Measurements from ENCODE around the gene ROBO4.

Gene ROBO4

DNA sequence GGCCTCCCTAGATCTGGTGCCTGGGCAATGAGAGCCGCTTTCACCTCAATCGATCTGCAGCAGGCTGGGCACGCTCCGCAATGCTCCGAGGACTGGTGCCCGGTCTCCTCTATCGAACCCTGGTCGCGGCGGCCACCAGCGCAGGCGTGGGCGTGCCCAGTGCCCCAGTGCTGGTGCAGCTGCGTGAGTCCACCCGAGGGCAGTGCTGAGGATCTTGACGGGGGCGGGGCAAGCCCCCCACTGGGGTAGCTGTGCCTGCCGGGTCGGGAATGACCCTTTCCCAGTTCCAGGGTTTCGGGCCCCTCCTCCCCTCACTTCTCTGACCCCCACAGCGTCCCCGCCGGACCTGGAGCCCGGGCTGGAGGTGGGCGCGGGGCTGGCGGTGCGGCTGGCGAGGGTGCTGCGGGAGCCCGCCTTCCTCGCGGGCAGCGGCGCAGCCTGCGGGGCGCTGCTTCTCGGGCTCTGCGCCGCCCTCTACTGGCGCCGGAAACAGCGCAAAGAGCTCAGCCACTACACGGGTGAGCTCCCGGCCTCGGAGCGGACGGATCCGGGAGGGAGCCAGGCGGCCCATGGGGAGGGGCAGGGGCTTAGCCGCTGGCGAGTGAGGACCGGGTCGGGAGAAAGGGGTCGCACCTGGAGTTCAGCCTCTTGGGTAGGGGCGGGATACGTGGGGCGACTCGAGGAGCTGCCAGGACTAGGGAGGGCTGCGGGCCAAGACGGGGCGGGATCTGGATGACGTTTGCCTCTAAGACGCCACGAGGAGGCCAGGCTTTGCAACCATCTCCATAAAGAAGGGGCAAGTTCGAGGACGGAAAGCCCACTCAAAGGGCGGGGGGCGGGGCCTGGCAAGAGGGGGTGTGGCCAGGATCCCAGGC, 21.5 kb downstream of the ROBO4 start:
- POLR2A ChIA-PET = interaction anchor here (0.6 to 1.3 kb wide), 5 partner anchors 11 to 77 kb away, joined by 3 to 5 read pairs (median 3); no protein-coding TSS in a partner anchor
- peaks cover 0 to 53% (median 42%) of the 10 kb centered on the region in 4 experiments for H3K4me1 ChIP-seq (ENCODE audit: control extremely low read depth in 1 of 4, control insufficient read depth in 4 of 4, insufficient read depth in 4 of 4, low read length in 3 of 4)

DNA sequence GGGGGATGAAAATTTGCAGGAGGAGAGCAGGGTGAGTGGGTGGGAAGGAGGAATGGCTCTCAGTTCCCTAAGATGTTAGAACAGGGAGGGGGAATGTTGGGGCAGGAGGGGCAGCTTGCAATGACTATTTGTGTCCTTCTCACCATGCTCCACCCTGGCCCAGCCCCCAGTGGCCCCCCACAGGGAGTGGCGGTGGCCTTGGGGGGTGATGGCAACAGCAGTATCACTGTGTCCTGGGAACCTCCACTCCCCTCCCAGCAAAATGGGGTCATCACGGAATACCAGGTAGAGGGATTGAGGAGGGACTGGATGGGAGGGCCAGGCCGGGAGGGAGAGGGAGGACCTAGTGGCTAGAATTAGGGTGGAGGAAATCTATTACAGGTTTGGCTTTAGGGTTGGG, 22.3 kb downstream of the ROBO4 start:
- H3K9me3 ChIP-seq (ENCODE audit: control extremely low read depth in 1 of 5, control insufficient read depth in 4 of 5, insufficient read depth in 2 of 5, low read depth in 1 of 5, low read length in 4 of 5) = no peaks in the 10 kb centered on the region
- H3K4me1 ChIP-seq (ENCODE audit: control extremely low read depth in 1 of 4, control insufficient read depth in 4 of 4, insufficient read depth in 4 of 4, low read length in 3 of 4) = peaks cover 0 to 45% (median 36%) of the 10 kb centered on the region in 4 experiments
- H3K27ac ChIP-seq (ENCODE audit: insufficient read depth in 1 of 2, low read depth in 1 of 2, low read length in 2 of 2, poor library complexity in 1 of 2, severe bottlenecking in 2 of 2) = no peak overlapping the region
- peak overlapping the region in 3 of 7 experiments; percentile 74 to 89 (median 80) for H3K4me3 ChIP-seq (ENCODE audit: control insufficient read depth in 1 of 7, extremely low read depth in 1 of 7, insufficient read depth in 4 of 7, low read depth in 2 of 7, low read length in 6 of 7)
- peaks cover 0 to under 1% (median 0%) of the 10 kb centered on the region in 4 experiments for H3K36me3 ChIP-seq (ENCODE audit: control insufficient read depth in 4 of 4, insufficient read depth in 4 of 4, low read length in 3 of 4)
- ChIA-PET CTCF (interaction anchor here (1.4 to 2.2 kb wide), 6 partner anchors 9 to 209 kb away, joined by 5 to 19 read pairs (median 12); partner anchors contain the start of genes ROBO3 and ROBO4), POLR2A (interaction anchor here (1.2 to 1.3 kb wide), 2 partner anchors 17 to 78 kb away, joined by 3 to 5 read pairs; no protein-coding TSS in a partner anchor)
- peaks cover 0 to 51% (median 34%) of the 10 kb centered on the region in 5 experiments for H3K27me3 ChIP-seq (replicated peaks in 2 of 5; ENCODE audit: control insufficient read depth in 4 of 5, insufficient read depth in 5 of 5, low read length in 4 of 5)
- DNase-seq = no peak
- 83% methylated on average over 1 of the region's 3 CpGs for WGBS (ENCODE audit: insufficient coverage)

More for the DNA sequence above, 21.5 kb downstream of the ROBO4 start:
- Histone ChIP-seq H3K36me3 (ENCODE audit: control insufficient read depth in 4 of 4, insufficient read depth in 4 of 4, low read length in 3 of 4) (peaks cover 0 to 4% (median 0%) of the 10 kb centered on the region in 4 experiments), H3K4me3 (ENCODE audit: control insufficient read depth in 1 of 7, extremely low read depth in 1 of 7, insufficient read depth in 4 of 7, low read depth in 2 of 7, low read length in 6 of 7) (peak overlapping the region; percentile 40 to 89 (median 72)), H3K27me3 (replicated peaks in 2 of 5; ENCODE audit: control insufficient read depth in 4 of 5, insufficient read depth in 5 of 5, low read length in 4 of 5) (peaks cover 0 to 44% (median 28%) of the 10 kb centered on the region in 5 experiments), H3K9me3 (ENCODE audit: control extremely low read depth in 1 of 5, control insufficient read depth in 4 of 5, insufficient read depth in 2 of 5, low read depth in 1 of 5, low read length in 4 of 5) (no peaks in the 10 kb centered on the region), H3K27ac (ENCODE audit: insufficient read depth in 1 of 2, low read depth in 1 of 2, low read length in 2 of 2, poor library complexity in 1 of 2, severe bottlenecking in 2 of 2) (peak overlapping the region in 1 of 2 experiments; percentile 75)
- under 1% methylated on average over 65 of the region's 69 CpGs for WGBS (ENCODE audit: insufficient coverage)
- peak; percentile 95 to 98 (median 98) for DNase-seq
- CTCF ChIA-PET = interaction anchor here (0.5 to 2.2 kb wide), 17 partner anchors 8 to 575 kb away, joined by 3 to 19 read pairs (median 5); partner anchors contain the start of genes ROBO3 and ROBO4

DNA sequence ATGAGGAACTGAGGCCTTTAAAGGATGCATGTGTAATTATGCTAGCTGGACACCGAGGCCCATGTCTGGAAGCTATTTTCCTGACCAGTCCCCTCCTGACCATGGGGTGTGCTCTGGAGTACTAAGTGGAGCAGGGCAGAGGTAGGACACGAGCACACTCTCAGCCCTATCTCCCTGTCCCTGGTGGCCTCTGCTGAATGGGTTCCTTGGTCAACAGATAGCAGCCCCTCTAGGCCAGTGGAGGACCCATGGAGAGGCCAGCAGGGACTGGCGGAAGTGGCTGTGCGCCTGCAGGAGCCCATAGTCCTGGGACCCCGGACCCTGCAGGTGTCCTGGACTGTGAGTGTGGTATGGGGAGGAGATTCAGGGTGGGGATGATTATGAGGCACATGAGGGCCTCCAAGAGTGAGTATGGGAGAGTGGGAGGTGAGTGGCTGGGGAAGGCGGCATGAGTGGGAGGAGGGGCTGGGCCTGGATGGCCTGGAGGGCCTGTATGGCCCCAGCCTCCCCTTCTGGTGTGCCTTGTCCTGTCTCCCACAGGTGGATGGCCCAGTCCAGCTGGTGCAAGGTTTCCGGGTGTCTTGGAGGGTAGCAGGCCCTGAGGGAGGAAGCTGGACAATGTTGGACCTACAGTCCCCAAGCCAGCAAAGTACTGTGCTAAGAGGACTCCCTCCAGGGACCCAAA, 23.0 kb downstream of the ROBO4 start:
- WGBS (ENCODE audit: insufficient coverage) = 94% methylated on average over 7 of the region's 7 CpGs

DNA sequence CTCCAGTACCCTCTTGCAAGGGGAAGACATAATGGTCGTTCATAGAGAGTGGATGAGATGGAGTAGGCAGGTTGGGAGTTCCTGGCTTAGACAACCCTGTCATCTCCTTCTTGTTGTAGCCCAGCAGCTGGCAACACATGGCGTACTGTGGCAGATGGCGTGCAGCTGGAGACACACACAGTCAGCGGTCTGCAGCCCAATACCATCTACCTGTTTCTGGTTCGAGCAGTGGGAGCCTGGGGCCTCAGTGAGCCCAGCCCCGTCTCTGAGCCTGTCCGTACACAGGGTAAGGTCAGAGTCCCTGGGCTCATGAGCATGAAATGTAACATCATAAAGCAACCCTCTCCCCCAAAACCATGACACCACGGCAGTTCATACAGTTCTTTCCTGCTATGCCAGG, 23.7 kb downstream of the ROBO4 start:
- H3K9me3 ChIP-seq (ENCODE audit: control extremely low read depth in 1 of 5, control insufficient read depth in 4 of 5, insufficient read depth in 2 of 5, low read depth in 1 of 5, low read length in 4 of 5) = no peaks in the 10 kb centered on the region
- no peak overlapping the region for H3K27ac ChIP-seq (ENCODE audit: insufficient read depth in 1 of 2, low read depth in 1 of 2, low read length in 2 of 2, poor library complexity in 1 of 2, severe bottlenecking in 2 of 2)
- H3K27me3 ChIP-seq (replicated peaks in 2 of 5; ENCODE audit: control insufficient read depth in 4 of 5, insufficient read depth in 5 of 5, low read length in 4 of 5) = peaks cover 0 to 66% (median 44%) of the 10 kb centered on the region in 5 experiments
- 98% methylated on average over 6 of the region's 8 CpGs for WGBS (ENCODE audit: insufficient coverage)
- no peak overlapping the region for H3K4me3 ChIP-seq (ENCODE audit: control insufficient read depth in 1 of 7, extremely low read depth in 1 of 7, insufficient read depth in 4 of 7, low read depth in 2 of 7, low read length in 6 of 7)
- ChIA-PET CTCF (interaction anchor here (1.0 kb wide), 1 partner anchor 29 kb away, joined by 4 read pairs; no protein-coding TSS in a partner anchor), POLR2A (no interaction called here)
- no peak for DNase-seq
- no peaks in the 10 kb centered on the region for H3K36me3 ChIP-seq (ENCODE audit: control insufficient read depth in 4 of 4, insufficient read depth in 4 of 4, low read length in 3 of 4)
- peaks cover 0 to 36% (median 25%) of the 10 kb centered on the region in 4 experiments for H3K4me1 ChIP-seq (ENCODE audit: control extremely low read depth in 1 of 4, control insufficient read depth in 4 of 4, insufficient read depth in 4 of 4, low read length in 3 of 4)

More for the DNA sequence above, 23.0 kb downstream of the ROBO4 start:
- H3K9me3 ChIP-seq (ENCODE audit: control extremely low read depth in 1 of 5, control insufficient read depth in 4 of 5, insufficient read depth in 2 of 5, low read depth in 1 of 5, low read length in 4 of 5) = no peaks in the 10 kb centered on the region
- no peaks in the 10 kb centered on the region for H3K36me3 ChIP-seq (ENCODE audit: control insufficient read depth in 4 of 4, insufficient read depth in 4 of 4, low read length in 3 of 4)
- H3K4me1 ChIP-seq (ENCODE audit: control extremely low read depth in 1 of 4, control insufficient read depth in 4 of 4, insufficient read depth in 4 of 4, low read length in 3 of 4) = peaks cover 0 to 39% (median 29%) of the 10 kb centered on the region in 4 experiments
- peaks cover 0 to 58% (median 40%) of the 10 kb centered on the region in 5 experiments for H3K27me3 ChIP-seq (replicated peaks in 2 of 5; ENCODE audit: control insufficient read depth in 4 of 5, insufficient read depth in 5 of 5, low read length in 4 of 5)
- POLR2A ChIA-PET = no interaction called here
- no peak overlapping the region for H3K4me3 ChIP-seq (ENCODE audit: control insufficient read depth in 1 of 7, extremely low read depth in 1 of 7, insufficient read depth in 4 of 7, low read depth in 2 of 7, low read length in 6 of 7)
- no peak overlapping the region for H3K27ac ChIP-seq (ENCODE audit: insufficient read depth in 1 of 2, low read depth in 1 of 2, low read length in 2 of 2, poor library complexity in 1 of 2, severe bottlenecking in 2 of 2)
- no peak for DNase-seq
- CTCF ChIA-PET = interaction anchor here (1.0 to 2.2 kb wide), 3 partner anchors 9 to 30 kb away, joined by 4 to 14 read pairs (median 12); partner anchors contain the start of gene ROBO3

DNA sequence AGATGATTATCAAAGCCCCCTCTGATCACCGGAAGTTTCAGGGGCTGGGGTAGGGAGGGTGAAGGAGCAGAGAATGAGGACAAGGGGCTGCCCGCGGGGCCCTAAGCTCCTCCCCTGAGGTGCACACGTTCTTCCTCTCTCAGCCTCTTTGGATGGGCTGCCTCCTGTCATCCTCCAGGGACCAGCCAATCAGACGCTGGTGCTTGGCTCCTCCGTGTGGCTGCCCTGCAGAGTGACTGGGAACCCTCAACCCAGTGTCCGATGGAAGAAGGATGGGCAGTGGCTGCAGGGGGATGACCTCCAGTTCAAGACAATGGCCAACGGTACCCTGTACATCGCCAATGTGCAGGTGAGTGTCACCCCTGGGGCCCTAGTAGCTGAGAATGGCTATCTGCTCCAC, 24.9 kb downstream of the ROBO4 start:
- CTCF ChIA-PET = interaction anchor here (0.8 to 1.0 kb wide), 2 partner anchors 24 to 75 kb away, joined by 3 read pairs; partner anchors contain the start of gene ROBO4
- WGBS (ENCODE audit: insufficient coverage) = 25% methylated on average over 9 of the region's 9 CpGs

DNA sequence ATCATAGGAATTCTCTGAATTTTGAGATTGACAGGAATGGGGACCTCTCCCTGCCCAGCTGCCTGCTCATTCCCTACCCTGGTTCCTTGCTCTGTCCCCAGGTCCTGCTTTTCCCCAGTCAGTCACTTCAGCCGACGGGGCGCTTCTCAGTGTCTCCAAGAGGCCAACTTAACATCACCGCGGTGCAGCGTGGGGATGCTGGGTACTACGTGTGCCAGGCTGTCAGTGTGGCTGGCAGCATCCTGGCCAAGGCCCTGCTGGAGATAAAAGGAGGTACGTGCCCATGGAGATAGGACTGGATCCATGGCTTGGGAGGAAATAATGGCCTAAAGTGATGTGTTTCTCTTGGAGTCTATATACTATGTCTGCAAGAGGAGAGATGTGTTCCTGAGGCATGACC, 25.4 kb downstream of the ROBO4 start:
- ChIA-PET POLR2A (no interaction called here), CTCF (interaction anchor here (1.0 kb wide), 1 partner anchor 25 kb away, joined by 3 read pairs; the partner anchor contains the start of gene ROBO4)
- Histone ChIP-seq H3K27me3 (replicated peaks in 2 of 5; ENCODE audit: control insufficient read depth in 4 of 5, insufficient read depth in 5 of 5, low read length in 4 of 5) (peaks cover 4 to 83% (median 54%) of the 10 kb centered on the region in 5 experiments), H3K27ac (ENCODE audit: insufficient read depth in 1 of 2, low read depth in 1 of 2, low read length in 2 of 2, poor library complexity in 1 of 2, severe bottlenecking in 2 of 2) (no peak overlapping the region), H3K9me3 (ENCODE audit: control extremely low read depth in 1 of 5, control insufficient read depth in 4 of 5, insufficient read depth in 2 of 5, low read depth in 1 of 5, low read length in 4 of 5) (no peaks in the 10 kb centered on the region), H3K4me3 (ENCODE audit: control insufficient read depth in 1 of 7, extremely low read depth in 1 of 7, insufficient read depth in 4 of 7, low read depth in 2 of 7, low read length in 6 of 7) (no peak overlapping the region), H3K4me1 (ENCODE audit: control extremely low read depth in 1 of 4, control insufficient read depth in 4 of 4, insufficient read depth in 4 of 4, low read length in 3 of 4) (peaks cover 0 to 30% (median 24%) of the 10 kb centered on the region in 4 experiments), H3K36me3 (ENCODE audit: control insufficient read depth in 4 of 4, insufficient read depth in 4 of 4, low read length in 3 of 4) (no peaks in the 10 kb centered on the region)
- WGBS (ENCODE audit: insufficient coverage) = 41% methylated on average over 5 of the region's 8 CpGs
- peak in 1 of 3 donors; percentile 40 for DNase-seq

More for the DNA sequence above, 24.9 kb downstream of the ROBO4 start:
- DNase-seq = no peak
- no peaks in the 10 kb centered on the region for H3K36me3 ChIP-seq (ENCODE audit: control insufficient read depth in 4 of 4, insufficient read depth in 4 of 4, low read length in 3 of 4)
- POLR2A ChIA-PET = no interaction called here
- H3K9me3 ChIP-seq (ENCODE audit: control extremely low read depth in 1 of 5, control insufficient read depth in 4 of 5, insufficient read depth in 2 of 5, low read depth in 1 of 5, low read length in 4 of 5) = no peaks in the 10 kb centered on the region
- H3K4me1 ChIP-seq (ENCODE audit: control extremely low read depth in 1 of 4, control insufficient read depth in 4 of 4, insufficient read depth in 4 of 4, low read length in 3 of 4) = peaks cover 0 to 35% (median 28%) of the 10 kb centered on the region in 4 experiments
- H3K27ac ChIP-seq (ENCODE audit: insufficient read depth in 1 of 2, low read depth in 1 of 2, low read length in 2 of 2, poor library complexity in 1 of 2, severe bottlenecking in 2 of 2) = no peak overlapping the region
- H3K27me3 ChIP-seq (replicated peaks in 2 of 5; ENCODE audit: control insufficient read depth in 4 of 5, insufficient read depth in 5 of 5, low read length in 4 of 5) = peaks cover 4 to 78% (median 52%) of the 10 kb centered on the region in 5 experiments
- H3K4me3 ChIP-seq (ENCODE audit: control insufficient read depth in 1 of 7, extremely low read depth in 1 of 7, insufficient read depth in 4 of 7, low read depth in 2 of 7, low read length in 6 of 7) = no peak overlapping the region

Measured in common myeloid progenitor, CD34-positive (primary cell).